Natural killer cell (primary cell): ENCODE results near the gene ZNF606. TPM values are rescaled to one million over a fixed set of nuclear protein-coding genes. Genes with fewer than 3 reads are reported as not detected.
A peak's percentile ranks its signal among the peaks of the same experiment; 100 is the strongest.

Experiments used
- ATAC-seq, 3 donors: fragments of 150-1000 bp in 2 of 3; fragments of 200-7000 bp in 1 of 3; cut with Tn5 transposase; 1 replicate in 1 of 3; 2 replicates in 2 of 3; pipeline ENCODE4 v1.10.0; 2021; ENCODE audit warnings: mild to moderate bottlenecking in 2 of 3, moderate library complexity in 2 of 3
- DNase-seq, 2 donors: peaks; one replicate each; pipeline versions ENCODE4 v3.0.0 to v3.0.0-alpha.2; 2013 to 2021; ENCODE audit warnings: mixed read lengths in 1 of 2
- H3K27ac ChIP-seq: one replicate; pipeline ENCODE4 v1.5.1; 2013; ENCODE audit warnings: mild to moderate bottlenecking, low read length
- H3K27me3 ChIP-seq: one replicate; pipeline ENCODE4 v1.6.1; 2013; ENCODE audit warnings: low read length; ENCODE audit not compliant: control insufficient read depth, insufficient read depth
- H3K36me3 ChIP-seq: one replicate; pipeline ENCODE4 v1.6.1; 2013; ENCODE audit warnings: low read length; ENCODE audit not compliant: control insufficient read depth, insufficient read depth
- H3K4me1 ChIP-seq: one replicate; pipeline ENCODE4 v1.6.1; 2013; ENCODE audit warnings: low read length; ENCODE audit not compliant: control insufficient read depth, insufficient read depth
- H3K4me3 ChIP-seq: one replicate; pipeline ENCODE4 v1.5.1; 2013; ENCODE audit warnings: low read length
- H3K9me3 ChIP-seq: one replicate; pipeline ENCODE4 v1.6.1; 2013; ENCODE audit warnings: low read length; ENCODE audit not compliant: control insufficient read depth, insufficient read depth
- H3K27ac Mint-ChIP-seq, 2 donors: one replicate each; pipeline ENCODE4 v1.8.0; 2022; ENCODE audit warnings: mild to moderate bottlenecking in 2 of 2, mixed read lengths in 2 of 2, moderate library complexity in 1 of 2
- H3K27me3 Mint-ChIP-seq, 2 donors: one replicate each; pipeline ENCODE4 v1.8.0; 2022; ENCODE audit warnings: low read depth in 2 of 2, mixed read lengths in 2 of 2
- H3K36me3 Mint-ChIP-seq: one replicate; pipeline ENCODE4 v1.8.0; 2022; ENCODE audit warnings: mixed read lengths
- H3K4me1 Mint-ChIP-seq, 2 donors: one replicate each; pipeline ENCODE4 v1.8.0; 2022; ENCODE audit warnings: mixed read lengths in 2 of 2
- H3K4me3 Mint-ChIP-seq: one replicate; pipeline ENCODE4 v1.8.0; 2022; ENCODE audit warnings: mild to moderate bottlenecking, moderate library complexity, mixed read lengths
- H3K9me3 Mint-ChIP-seq, 2 donors: one replicate each; pipeline ENCODE4 v1.8.0; 2022; ENCODE audit warnings: mixed read lengths in 2 of 2
- CTCF ChIP-seq: fragments of 200-600 bp; IDR thresholded peaks from one replicate; pipeline ENCODE4 v1.8.0; 2022; ENCODE audit warnings: antibody characterized with exemption
- WGBS: methylation state at CpG from one replicate; pipeline ENCODE4 v1.1.7; 2013; ENCODE audit warnings: missing lambda C conversion rate; ENCODE audit not compliant: insufficient coverage; 5-methylcytosine and 5-hydroxymethylcytosine counted together
- intact Hi-C: fragments of 100-400 bp; cut with micrococcal nuclease; formaldehyde crosslinking; loops from one replicate; pipeline ENCODE4 v1.14.2; 2022
- total RNA-seq, 4 donors: library from RNA; stranded (reverse); fragments of 120-200 nt in 1 of 4; gene quantifications; one replicate each; pipeline versions ENCODE4 v1.2.3 to v1.2.4, GENCODE V29; 2013 to 2022

ZNF606 gene
- total RNA-seq, result 10 to 100 TPM in 2 of 3 donors, 1 to 10 TPM in 1; 8.9 to 13.5 (median 12.5) TPM
- 23.5 TPM for total RNA-seq (2013)

DNA sequence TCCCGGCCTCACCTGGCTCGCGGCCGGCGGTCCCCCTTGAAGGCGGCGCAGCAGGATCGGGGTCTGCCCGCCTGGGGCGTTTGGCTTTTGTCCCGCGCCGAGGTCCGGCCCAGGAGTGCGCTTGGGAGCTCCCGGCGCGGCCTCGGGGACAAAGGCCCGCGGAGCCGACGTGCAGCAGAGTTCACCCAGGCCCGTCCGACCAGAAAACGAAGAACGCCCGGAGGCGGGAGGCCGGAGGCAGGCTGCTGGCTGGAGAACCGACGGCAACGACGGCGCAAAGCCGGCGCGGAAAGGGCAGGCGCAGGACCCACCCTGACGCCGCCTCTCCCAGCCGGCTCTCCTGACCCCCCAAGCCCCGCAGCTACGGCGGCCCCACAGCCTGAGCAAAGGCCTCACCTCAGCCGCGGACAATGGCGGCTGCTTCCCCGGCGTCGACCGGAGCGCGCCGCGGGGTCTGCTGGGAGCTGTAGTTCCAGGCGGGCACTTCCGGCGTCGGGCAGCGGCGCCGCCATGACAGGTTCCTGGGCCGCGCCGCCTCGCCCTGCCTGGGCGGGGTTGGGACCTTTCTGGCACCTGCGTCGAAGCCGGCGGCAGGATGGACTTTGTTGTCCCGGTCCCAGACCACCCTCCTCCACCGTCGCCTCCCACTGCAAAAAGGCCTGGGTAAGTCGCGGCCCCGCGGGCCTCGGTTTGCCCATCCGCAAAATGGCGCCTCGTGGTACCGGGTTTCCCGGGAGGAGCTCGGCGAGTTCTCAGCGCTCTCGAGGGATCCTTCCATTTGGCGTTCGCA lies at the start of gene ZNF606:
ZNF606 (minus strand) TSS at position 437 of the 790 bp plus-strand sequence. CDS start 1,501 bp downstream, outside the sequence.
- TF ChIP-seq CTCF, result no peak
- Mint-ChIP-seq H3K27ac (peak within 1 kb of the TSS; percentile 91 to 93), H3K27me3 (no peaks in the 10 kb centered on the region), H3K36me3 (peaks cover 40% of the 10 kb centered on the region), H3K4me3 (peak within 1 kb of the TSS; percentile 92), H3K4me1 (peaks cover 26 to 39% of the 10 kb centered on the region in 2 donors), H3K9me3 (peaks cover 6 to 10% of the 10 kb centered on the region in 2 donors)
- Histone ChIP-seq H3K4me3 (peak within 1 kb of the TSS; percentile 80), H3K27me3 (no peaks in the 10 kb centered on the region), H3K4me1 (peaks cover 21% of the 10 kb centered on the region), H3K27ac (peak within 1 kb of the TSS; percentile 97), H3K36me3 (peaks cover 28% of the 10 kb centered on the region), H3K9me3 (peaks cover 35% of the 10 kb centered on the region)
- DNase-seq (peak; percentile 87 to 92), ATAC-seq (peak; percentile 95 to 98 (median 98))
- WGBS, result under 1% methylated on average over 91 of the region's 91 CpGs
- intact Hi-C loops, result loop anchor here (1.0 to 10.0 kb wide), 6 partner anchors 56 to 618 kb away; partner anchors contain the start of genes ZNF135, ZNF329, ZNF417 and ZNF548

DNA sequence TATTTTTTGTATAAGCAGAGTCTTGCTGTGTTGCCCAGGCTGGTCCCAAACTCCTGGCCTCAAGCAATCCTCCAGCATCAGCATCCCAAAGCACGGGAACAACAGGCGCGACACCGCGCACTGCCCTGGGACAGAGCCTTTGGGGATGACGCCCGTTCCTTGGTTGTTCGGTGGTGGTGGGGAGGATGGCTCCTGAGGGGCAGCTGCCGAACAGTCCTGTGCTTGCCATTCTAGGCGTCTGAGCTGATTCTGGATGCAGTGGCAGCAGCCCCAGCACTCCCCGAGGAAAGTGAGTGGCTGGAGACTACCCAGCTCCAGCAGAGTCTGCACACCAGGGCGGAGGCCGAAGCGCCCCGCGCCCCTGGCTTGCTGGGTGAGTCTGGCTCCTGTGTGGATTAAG lies 49.6 kb upstream of the ZNF606 start:
- no peak overlapping the region for H3K4me3 Mint-ChIP-seq
- peaks cover 26% of the 10 kb centered on the region for H3K36me3 Mint-ChIP-seq
- H3K27me3 Mint-ChIP-seq, result peaks cover 12 to 19% of the 10 kb centered on the region in 2 donors
- Histone ChIP-seq H3K27ac (no peak overlapping the region), H3K27me3 (no peaks in the 10 kb centered on the region), H3K9me3 (peaks cover 39% of the 10 kb centered on the region), H3K4me1 (peaks cover 3% of the 10 kb centered on the region), H3K36me3 (no peaks in the 10 kb centered on the region), H3K4me3 (no peak overlapping the region)
- peaks cover 7% of the 10 kb centered on the region in 2 donors for H3K9me3 Mint-ChIP-seq
- 95% methylated on average over 16 of the region's 16 CpGs for WGBS
- DNase-seq, result no peak
- ATAC-seq, result no peak
- no peak for TF ChIP-seq CTCF
- intact Hi-C loops, result no loop called here
- no peak overlapping the region for H3K27ac Mint-ChIP-seq
- peaks cover 5% of the 10 kb centered on the region in 2 donors for H3K4me1 Mint-ChIP-seq

DNA sequence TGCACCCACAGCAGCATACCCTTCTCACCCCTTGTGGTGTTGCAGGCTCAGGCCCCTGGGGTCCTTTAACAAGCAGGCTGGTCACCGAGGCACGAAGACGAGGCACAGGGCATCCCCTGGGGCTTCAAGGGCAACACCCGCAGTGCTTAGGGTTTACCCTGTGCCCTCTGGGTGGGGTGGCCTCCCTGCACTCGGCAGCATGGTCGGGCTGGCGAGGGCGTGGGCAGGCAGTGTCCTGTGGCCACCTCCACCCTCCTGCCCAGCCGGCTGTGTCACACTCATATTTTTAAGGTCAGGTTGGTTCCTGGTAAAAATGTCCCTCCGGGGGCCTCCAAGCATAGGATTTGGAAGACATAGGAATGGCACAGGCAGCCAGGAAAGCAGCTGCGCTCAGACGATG lies 45.1 kb upstream of the ZNF606 start:
- no peak for ATAC-seq
- intact Hi-C loops, result no loop called here
- no peaks in the 10 kb centered on the region for H3K4me1 ChIP-seq
- no peaks in the 10 kb centered on the region for H3K4me1 Mint-ChIP-seq
- TF ChIP-seq CTCF, result no peak
- H3K36me3 ChIP-seq, result no peaks in the 10 kb centered on the region
- 91% methylated on average over 12 of the region's 12 CpGs for WGBS
- peaks cover 21% of the 10 kb centered on the region for H3K36me3 Mint-ChIP-seq
- peaks cover 57% of the 10 kb centered on the region for H3K9me3 ChIP-seq
- H3K27ac Mint-ChIP-seq, result no peak overlapping the region
- H3K9me3 Mint-ChIP-seq, result peaks cover 10% of the 10 kb centered on the region in 2 donors
- H3K27me3 ChIP-seq, result no peaks in the 10 kb centered on the region
- peaks cover 0 to 3% of the 10 kb centered on the region in 2 donors for H3K27me3 Mint-ChIP-seq
- DNase-seq, result no peak
- H3K4me3 Mint-ChIP-seq, result no peak overlapping the region
- H3K4me3 ChIP-seq, result no peak overlapping the region
- H3K27ac ChIP-seq, result no peak overlapping the region
